ENCODE results near the gene GPR183. TPM values are rescaled to one million over a fixed set of nuclear protein-coding genes. Genes with fewer than 3 reads are reported as not detected.

GPR183 gene
- total and polyA plus RNA-seq, 10 of the 15 experiments (the other 5 are each of a cell fraction or from before 2014, with no cell fraction given), result 134 to 669 (median 225) TPM

- TF ChIP-seq NR2C2 (IDR thresholded peaks at IDR 0.05; ENCODE audit: borderline replicate concordance, control insufficient read depth, insufficient read length, low read depth), result no peak
- TF ChIP-seq ETV6 (conservative IDR thresholded peaks at IDR 0.05 in 1 of 2, IDR thresholded peaks at IDR 0.05 in 1 of 2; ENCODE audit: borderline replicate concordance in 1 of 2, low read depth in 1 of 2), result no peak
- peak; percentile 50; the same call in 1 of the 2 replicates for TF ChIP-seq FOXM1 (IDR thresholded peaks at IDR 0.05; ENCODE audit: low read depth, low read length)
- peak; percentile 75 for TF ChIP-seq CUX1 (IDR thresholded peaks at IDR 0.05; ENCODE audit: insufficient replicate concordance, low read depth, low read length)
- TF ChIP-seq FOXK2 (IDR thresholded peaks at IDR 0.05), result no peak
- TF ChIP-seq HDAC2 (IDR thresholded peaks at IDR 0.05), result no peak
- no peak for TF ChIP-seq SUPT20H (IDR thresholded peaks at IDR 0.05; ENCODE audit: borderline replicate concordance, control insufficient read depth, low read depth, low read length)
- no peak for TF ChIP-seq ZNF217 (IDR thresholded peaks at IDR 0.05)
- no peak for TF ChIP-seq FOS (IDR thresholded peaks at IDR 0.05; ENCODE audit: borderline replicate concordance, extremely low read depth, insufficient read length)
- peak; percentile 71; the same call in 1 of the 2 replicates for TF ChIP-seq MLLT1 (IDR thresholded peaks at IDR 0.05)
- TF ChIP-seq CBX3 (IDR thresholded peaks at IDR 0.05; ENCODE audit: borderline replicate concordance, low read depth), result no peak
- TF ChIP-seq MTA2 (IDR thresholded peaks at IDR 0.05; ENCODE audit: low read depth), result peak; percentile 56; the same call in 1 of the 2 replicates
- TF ChIP-seq ESRRA (IDR thresholded peaks at IDR 0.05; ENCODE audit: low read length), result no peak
- no peak for TF ChIP-seq MTA3 (IDR thresholded peaks at IDR 0.05; ENCODE audit: borderline replicate concordance, low read length)
- TF ChIP-seq NBN (IDR thresholded peaks at IDR 0.05), result peak; percentile 79
- TF ChIP-seq KDM1A (IDR thresholded peaks at IDR 0.05; ENCODE audit: borderline replicate concordance), result no peak
- TF ChIP-seq LARP7 (IDR thresholded peaks at IDR 0.05), result no peak
- no peak for TF ChIP-seq RBBP5 (conservative IDR thresholded peaks at IDR 0.05)
- no peak for TF ChIP-seq ZBTB33 (IDR thresholded peaks at IDR 0.05)
- TF ChIP-seq SREBF2 (IDR thresholded peaks at IDR 0.05; ENCODE audit: low read length), result no peak
- no peak for TF ChIP-seq CREB1 (IDR thresholded peaks at IDR 0.05; ENCODE audit: low read depth)
- TF ChIP-seq RELB (IDR thresholded peaks at IDR 0.05; ENCODE audit: low read depth), result peak; percentile 75
- 0 out of 3 replicates have a peak, but pooled peaks have one; percentile 27 for TF ChIP-seq POU2F2 (IDR thresholded peaks at IDR 0.05; ENCODE audit: borderline replicate concordance, low read depth, low read length)
Observed at GRCh38 chr13:99335603-99336002, 28.4 kb upstream of the GPR183 start (continued).

Data from GM12878 (cell line).